ENCODE data around the gene CCDC192. TPM values are rescaled to one million over a fixed set of nuclear protein-coding genes. Genes with fewer than 3 reads are reported as not detected.

CCDC192 gene
- total and polyA plus RNA-seq, 2 of the 4 experiments (the other 2 are of a cell fraction) = not detected

- BruUV-seq (replicated peaks) = no TSS peak
- TF ChIP-seq RAD21 (IDR thresholded peaks at IDR 0.05; ENCODE audit: low read length) (no peak), CTCF (conservative IDR thresholded peaks at IDR 0.05; ENCODE audit: low read depth, low read length) (no peak), MAFK (IDR thresholded peaks at IDR 0.05; ENCODE audit: low read depth, low read length) (no peak), BHLHE40 (IDR thresholded peaks at IDR 0.05; ENCODE audit: low read depth, low read length) (no peak), CEBPB (IDR thresholded peaks at IDR 0.05; ENCODE audit: low read depth, low read length) (no peak)
- H2AK9ac ChIP-seq (replicated peaks; ENCODE audit: low read depth, low read length, poor library complexity) = no peak overlapping the region
- H2AK5ac ChIP-seq (ENCODE audit: low read depth, low read length) = no peak overlapping the region
- no peak overlapping the region for H3K56ac ChIP-seq (ENCODE audit: extremely low read depth, insufficient read depth, low read length)
- H4K20me1 ChIP-seq (ENCODE audit: insufficient read depth, low read length) = no peaks in the 10 kb centered on the region
- H2BK5ac ChIP-seq (ENCODE audit: low read depth, low read length, poor library complexity, severe bottlenecking) = no peak overlapping the region
- H2BK15ac ChIP-seq (ENCODE audit: low read depth, low read length) = no peak overlapping the region
- no peak for DNase-seq
- H3K9me1 ChIP-seq (ENCODE audit: insufficient read depth, low read length) = no peaks in the 10 kb centered on the region
- H3K14ac ChIP-seq (replicated peaks; ENCODE audit: low read depth, low read length) = no peak overlapping the region
- no peak overlapping the region for H2AFZ ChIP-seq (replicated peaks; ENCODE audit: low read length, poor library complexity)
- H4K91ac ChIP-seq (ENCODE audit: insufficient read depth, low read depth, low read length) = no peak overlapping the region
- no peaks in the 10 kb centered on the region for H3K79me1 ChIP-seq (ENCODE audit: low read depth in 1 of 2, low read length in 2 of 2)
- H3K18ac ChIP-seq (ENCODE audit: low read depth, low read length) = no peak overlapping the region
- no peak overlapping the region for H3K27ac ChIP-seq (ENCODE audit: insufficient read depth, low read length)
- no peak overlapping the region for H3K4me3 ChIP-seq (ENCODE audit: insufficient read depth, low read depth, low read length)
- no peak for ATAC-seq (ENCODE audit: low read depth)
- H2BK120ac ChIP-seq (ENCODE audit: low read depth, low read length) = no peak overlapping the region
- H3K4me2 ChIP-seq (ENCODE audit: low read depth, low read length) = no peak overlapping the region
- ChIA-PET POLR2A (ENCODE audit: unreplicated experiment) (no interaction called here), CTCF (interaction anchor here (0.6 kb wide), 1 partner anchor 75 kb away, joined by 3 read pairs; no protein-coding TSS in a partner anchor)
- no peak overlapping the region for H2BK20ac ChIP-seq (ENCODE audit: low read depth, low read length)
- no peaks in the 10 kb centered on the region for H3K27me3 ChIP-seq (ENCODE audit: control insufficient read depth, insufficient read depth, low read length)
- H3K4me1 ChIP-seq (ENCODE audit: control insufficient read depth, insufficient read depth, low read length) = no peaks in the 10 kb centered on the region
- intact Hi-C loops (cut with micrococcal nuclease) (no loop called here), in situ Hi-C loops (cut with MboI; ENCODE audit: low sequenced_read_pairs) (no loop called here), dilution Hi-C loops (cut with HindIII; ENCODE audit: low sequenced_read_pairs, unreplicated experiment) (no loop called here)
- no peak overlapping the region for H3K9ac ChIP-seq (ENCODE audit: low read depth, low read length)
- H3K36me3 ChIP-seq (ENCODE audit: control insufficient read depth, insufficient read depth, low read length) = no peaks in the 10 kb centered on the region
- no peaks in the 10 kb centered on the region for H3K9me3 ChIP-seq (ENCODE audit: control insufficient read depth, insufficient read depth, low read length)
- no peak overlapping the region for H4K5ac ChIP-seq (ENCODE audit: low read depth, low read length)
- WGBS, 2 experiments (ENCODE audit: extremely low coverage in 2 of 2, insufficient read length in 1 of 2) = no CpG with 5 or more reads among the region's 5 CpGs
- no peak overlapping the region for H3K23ac ChIP-seq (ENCODE audit: low read depth, low read length)
- no peak overlapping the region for H4K8ac ChIP-seq (ENCODE audit: low read depth in 2 of 2, low read length in 2 of 2)
- no peak overlapping the region for H3K4ac ChIP-seq (ENCODE audit: low read depth, low read length)
Measured at GRCh38 chr5:127830829-127831598, 127.8 kb downstream of the CCDC192 start.

All from IMR-90 (cell line).